GM12872 (cell line): ENCODE data around the gene RIN1.

Source experiments
- CTCF ChIP-seq: IDR thresholded peaks from 3 replicates; pipeline ENCODE4 v1.5.1; 2011; ENCODE audit warnings: low read depth, mild to moderate bottlenecking, low read length, moderate library complexity; ENCODE audit not compliant: insufficient read depth

The RIN1 gene

DNA sequence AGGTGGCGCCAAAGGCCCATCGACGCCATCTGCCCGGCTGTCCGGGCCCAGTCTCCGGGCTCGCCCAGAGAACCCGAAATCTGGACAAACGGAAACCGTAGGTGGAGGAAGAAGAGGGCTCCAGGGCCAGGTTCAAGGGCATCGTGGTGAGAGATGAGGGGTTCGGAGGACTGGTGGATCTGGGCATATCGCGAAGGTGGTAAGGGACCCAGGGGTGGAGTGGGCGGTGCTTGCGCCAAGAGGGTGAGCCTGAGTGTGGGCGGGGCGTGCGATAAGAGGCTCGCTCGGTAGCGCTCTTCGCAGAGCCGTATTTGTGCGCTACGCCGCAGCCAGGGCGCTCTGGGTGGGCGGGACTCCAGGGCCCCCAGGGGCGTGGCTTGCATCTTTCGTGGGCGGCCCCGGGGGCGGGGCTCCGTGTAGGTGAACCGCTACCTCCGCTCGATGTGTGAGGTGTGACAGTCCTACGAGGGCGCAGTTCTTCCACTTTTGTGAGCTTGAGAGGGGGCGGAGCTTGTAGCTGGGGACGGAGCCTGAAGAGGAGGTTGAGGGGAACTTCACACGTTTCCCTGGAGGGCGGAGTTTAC is 24.2 kb downstream of the RIN1 start:
- TF ChIP-seq CTCF: peak; percentile 93; the same call in 1 of the 3 replicates

DNA sequence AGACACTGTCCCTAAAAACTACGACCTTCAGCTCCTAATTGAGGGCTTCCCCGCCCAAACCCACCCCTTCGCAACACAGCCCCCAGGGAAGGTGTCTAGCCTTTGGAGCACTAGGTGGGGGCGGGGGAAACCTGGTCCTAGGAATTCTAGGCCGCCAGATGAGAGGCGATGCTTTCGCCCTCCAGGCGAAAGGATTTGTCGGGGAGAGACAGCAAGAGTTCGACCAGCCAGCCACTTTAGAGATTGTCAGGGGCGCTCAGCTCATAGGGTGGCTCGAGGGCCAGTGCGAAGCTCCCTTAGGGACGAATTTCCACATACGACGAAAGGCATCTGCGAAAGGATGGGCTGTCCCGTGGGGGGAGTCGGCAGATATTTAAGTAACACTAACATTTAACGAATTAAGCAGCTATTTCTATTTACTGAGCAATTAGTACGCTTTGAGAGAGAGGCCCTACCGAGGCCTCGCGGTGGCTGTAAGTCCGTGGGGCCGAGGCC is 24.7 kb downstream of the RIN1 start:
- no peak; the same call in 1 of the 3 replicates for TF ChIP-seq CTCF

DNA sequence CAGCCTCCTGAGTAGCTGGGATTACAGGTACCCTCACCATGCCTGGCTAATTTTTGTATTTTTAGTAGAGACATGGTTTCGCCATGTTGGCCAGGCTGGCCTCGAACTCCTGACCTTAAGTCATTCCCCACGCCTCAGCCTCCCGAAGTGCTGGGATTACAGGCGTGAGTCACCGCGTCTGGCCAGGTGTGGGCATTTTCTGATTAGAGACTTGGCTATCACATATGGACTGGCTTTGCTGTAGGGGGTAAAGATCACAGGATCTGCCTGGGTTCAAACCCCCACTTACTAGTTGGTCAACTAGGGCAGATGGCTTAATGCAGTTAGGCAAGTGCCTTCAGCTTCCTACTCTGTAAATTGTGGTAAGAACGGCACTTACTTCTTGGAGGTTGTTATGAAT is 25.9 kb downstream of the RIN1 start:
- TF ChIP-seq CTCF: no peak

- no peak for TF ChIP-seq CTCF
These were observed 26.8 kb downstream of the RIN1 start for GRCh38 chr11:66309475-66309874.

DNA sequence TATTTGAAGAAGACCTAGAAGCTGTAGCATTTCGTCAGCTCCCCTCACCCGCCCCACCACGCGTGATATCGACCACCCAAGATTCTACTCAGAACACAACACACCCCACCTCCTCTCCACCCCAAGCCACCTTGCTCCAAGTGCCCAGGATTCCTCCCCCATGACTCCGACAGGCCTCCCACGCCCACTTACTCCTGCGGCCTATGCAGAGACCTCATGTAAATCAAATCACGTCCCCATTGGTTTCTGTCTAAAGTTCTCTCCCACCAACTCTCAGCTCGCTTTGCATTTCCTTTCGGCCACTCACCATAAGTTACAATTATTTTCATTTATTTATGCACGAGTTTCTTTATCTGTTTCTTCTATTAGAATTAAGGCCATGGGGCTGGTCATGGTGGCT is 33.6 kb downstream of the RIN1 start:
- TF ChIP-seq CTCF: no peak

DNA sequence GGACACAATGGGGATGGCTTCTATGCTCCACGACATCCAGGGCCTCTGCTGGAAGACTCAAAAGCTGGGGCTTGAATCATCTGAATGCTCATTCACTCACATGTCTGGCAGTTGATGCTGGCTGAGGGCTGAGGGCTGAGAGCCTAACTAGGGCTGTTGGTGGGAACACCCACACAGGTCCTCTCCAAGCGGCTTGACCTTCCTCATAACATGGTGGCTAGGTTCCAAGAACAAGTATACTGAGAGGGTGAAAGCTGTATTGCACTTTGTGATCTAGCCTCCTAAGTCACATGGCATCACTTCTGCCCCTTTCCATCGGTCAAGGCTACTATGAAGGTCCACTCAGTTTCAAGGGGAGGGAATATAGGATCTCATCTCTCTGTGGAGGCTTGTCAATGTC is 37.0 kb downstream of the RIN1 start:
- no peak for TF ChIP-seq CTCF

DNA sequence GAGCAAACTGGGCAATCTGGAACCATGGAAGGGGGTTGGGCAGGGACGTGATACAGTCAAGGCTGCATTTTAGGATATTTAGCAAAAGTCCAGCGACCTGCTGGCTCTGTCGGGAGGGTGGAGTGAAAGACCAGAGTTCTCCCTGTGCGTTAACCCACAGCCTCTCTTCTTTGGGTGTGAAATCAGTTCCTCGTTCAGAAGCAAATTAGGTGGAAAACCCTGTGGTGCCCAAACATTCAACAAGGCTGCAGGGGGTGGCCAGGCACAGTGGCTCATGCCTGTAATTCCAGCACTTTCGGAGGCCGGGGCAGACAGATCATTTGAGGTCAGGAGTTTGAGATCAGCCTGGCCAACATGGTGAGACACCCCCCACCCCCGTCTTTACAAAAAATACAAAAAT is 38.6 kb downstream of the RIN1 start:
- no peak for TF ChIP-seq CTCF
